ENCODE results near the gene AFF2.

DNA sequence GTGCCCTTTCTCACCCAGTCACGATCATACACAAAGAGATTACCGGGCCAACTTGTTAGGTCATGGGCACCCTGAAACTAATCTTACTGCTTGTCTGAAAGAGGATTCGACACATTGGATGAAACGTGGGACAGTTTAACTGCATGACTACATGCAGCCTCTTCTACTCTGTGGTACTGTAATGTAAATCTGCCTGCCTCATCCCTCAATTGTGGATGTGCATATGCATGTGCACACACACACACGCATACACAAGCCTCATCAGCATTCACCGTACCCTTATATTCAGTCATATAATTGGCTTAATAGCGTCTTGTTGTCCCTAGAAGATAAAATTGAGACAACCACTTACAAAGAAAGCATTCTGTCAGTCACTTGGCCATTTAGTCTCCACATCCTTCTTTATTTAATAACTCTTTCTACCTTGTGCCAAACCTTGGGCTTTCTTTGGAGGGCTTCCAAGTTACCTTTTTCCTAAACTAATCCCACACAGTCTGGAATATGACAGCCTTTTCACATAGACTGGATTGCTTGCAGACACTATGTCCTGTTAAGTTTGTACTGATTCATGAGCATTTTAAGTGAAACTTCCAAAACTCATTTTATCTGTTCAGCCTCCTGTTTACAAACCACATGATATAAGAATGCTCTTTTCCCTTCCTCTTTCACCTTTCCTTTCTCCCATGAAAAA is 132.9 kb downstream of the AFF2 start:
- TF ChIP-seq, protein P1, sequence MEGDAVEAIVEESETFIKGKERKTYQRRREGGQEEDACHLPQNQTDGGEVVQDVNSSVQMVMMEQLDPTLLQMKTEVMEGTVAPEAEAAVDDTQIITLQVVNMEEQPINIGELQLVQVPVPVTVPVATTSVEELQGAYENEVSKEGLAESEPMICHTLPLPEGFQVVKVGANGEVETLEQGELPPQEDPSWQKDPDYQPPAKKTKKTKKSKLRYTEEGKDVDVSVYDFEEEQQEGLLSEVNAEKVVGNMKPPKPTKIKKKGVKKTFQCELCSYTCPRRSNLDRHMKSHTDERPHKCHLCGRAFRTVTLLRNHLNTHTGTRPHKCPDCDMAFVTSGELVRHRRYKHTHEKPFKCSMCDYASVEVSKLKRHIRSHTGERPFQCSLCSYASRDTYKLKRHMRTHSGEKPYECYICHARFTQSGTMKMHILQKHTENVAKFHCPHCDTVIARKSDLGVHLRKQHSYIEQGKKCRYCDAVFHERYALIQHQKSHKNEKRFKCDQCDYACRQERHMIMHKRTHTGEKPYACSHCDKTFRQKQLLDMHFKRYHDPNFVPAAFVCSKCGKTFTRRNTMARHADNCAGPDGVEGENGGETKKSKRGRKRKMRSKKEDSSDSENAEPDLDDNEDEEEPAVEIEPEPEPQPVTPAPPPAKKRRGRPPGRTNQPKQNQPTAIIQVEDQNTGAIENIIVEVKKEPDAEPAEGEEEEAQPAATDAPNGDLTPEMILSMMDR (IDR thresholded peaks at IDR 0.05 in 8 of 11, conservative IDR thresholded peaks at IDR 0.05 in 3 of 11) = no peak
- no peak for TF ChIP-seq POLR2A (IDR thresholded peaks at IDR 0.05)
